Endodermal cell (in vitro differentiated cells): ENCODE measurements around the gene P2RY8. TPM values are rescaled to one million over a fixed set of nuclear protein-coding genes. Genes with fewer than 3 reads are reported as not detected.
A peak's percentile ranks its signal among the peaks of the same experiment; 100 is the strongest.

Source experiments
- DNase-seq: peaks from one replicate; pipeline ENCODE4 v3.0.0-alpha.2; 2017
- H3K27ac ChIP-seq: 2 replicates; pipeline ENCODE4 v1.5.1; 2013; ENCODE audit warnings: mild to moderate bottlenecking, low read depth, low read length, moderate library complexity
- H3K27me3 ChIP-seq: 2 replicates; pipeline ENCODE4 v1.6.1; 2013; ENCODE audit warnings: mild to moderate bottlenecking, low read length, moderate library complexity; ENCODE audit not compliant: insufficient read depth, control insufficient read depth, poor library complexity, severe bottlenecking
- H3K36me3 ChIP-seq: 2 replicates; pipeline ENCODE4 v1.7.0; 2013; ENCODE audit warnings: mild to moderate bottlenecking, low read length, moderate library complexity; ENCODE audit not compliant: control insufficient read depth, insufficient read depth
- H3K4me1 ChIP-seq: one replicate; pipeline ENCODE4 v1.7.0; 2013; ENCODE audit warnings: low read length; ENCODE audit not compliant: control insufficient read depth, insufficient read depth
- H3K4me3 ChIP-seq: 2 replicates; pipeline ENCODE4 v1.5.1; 2013; ENCODE audit warnings: mild to moderate bottlenecking, low read length, moderate library complexity
- H3K9ac ChIP-seq: 2 replicates; pipeline ENCODE4 v1.6.1; 2013; ENCODE audit warnings: mild to moderate bottlenecking, low read length, moderate library complexity; ENCODE audit not compliant: poor library complexity, severe bottlenecking; ENCODE audit errors: extremely low read depth
- H3K9me3 ChIP-seq: 2 replicates; pipeline ENCODE4 v1.6.1; 2013; ENCODE audit warnings: mild to moderate bottlenecking, low read length, moderate library complexity; ENCODE audit not compliant: control insufficient read depth
- H3K27ac Mint-ChIP-seq: 2 replicates; pipeline ENCODE4 v1.8.0; 2020; ENCODE audit warnings: mixed read lengths
- H3K27me3 Mint-ChIP-seq: 2 replicates; pipeline ENCODE4 v1.8.0; 2021; ENCODE audit warnings: mild to moderate bottlenecking, mixed read lengths; ENCODE audit not compliant: insufficient read depth
- H3K36me3 Mint-ChIP-seq: 2 replicates; pipeline ENCODE4 v1.8.0; 2020; ENCODE audit warnings: low read depth, mixed read lengths
- H3K4me1 Mint-ChIP-seq: 2 replicates; pipeline ENCODE4 v1.8.0; 2020; ENCODE audit warnings: mixed read lengths
- H3K4me3 Mint-ChIP-seq: 2 replicates; pipeline ENCODE4 v1.8.0; 2020; ENCODE audit warnings: mild to moderate bottlenecking, moderate library complexity, mixed read lengths
- H3K9me3 Mint-ChIP-seq: 2 replicates; pipeline ENCODE4 v1.8.0; 2020; ENCODE audit warnings: mild to moderate bottlenecking, mixed read lengths
- WGBS, 2 experiments: methylation state at CpG; one replicate each; pipeline versions ENCODE4 v1.1.5 to v1.1.7; 2013; ENCODE audit warnings: missing lambda C conversion rate in 2 of 2, mixed read lengths in 1 of 2; ENCODE audit not compliant: insufficient coverage in 1 of 2, insufficient read length in 1 of 2; 5-methylcytosine and 5-hydroxymethylcytosine counted together
- long read RNA-seq, 4 experiments: library from polyadenylated mRNA in 2 of 4; library from RNA in 1 of 4; library from capped mRNA in 1 of 4; stranded (forward) in 3 of 4; unstranded in 1 of 4; transcript quantifications; one replicate each; pipeline ENCODE4 v2.0.0, GENCODE V29; 2020 to 2021; ENCODE audit warnings: inconsistent platforms in 1 of 4
- polyA plus RNA-seq, 2 experiments: library from polyadenylated mRNA; stranded (reverse); fragments of 50-300 nt; gene quantifications; one replicate each; pipeline ENCODE4 v1.2.3, GENCODE V29; 2013
- total RNA-seq, 2 donors: library from RNA; stranded (reverse); fragmentation: NEBNext Ultra II Directional in 1 of 2; extraction: Animal tissue kit (Norgen Biotek cat#: 25700) in 1 of 2; gene quantifications; 2 replicates in 1 of 2; 3 replicates in 1 of 2; pipeline ENCODE4 v1.2.1, GENCODE V29; 2021
- TF ChIP-seq, protein P1 (sequence below): fragments of 200-600 bp; sonication (generic); conservative IDR thresholded peaks from 2 replicates; pipeline ENCODE4 v1.5.0; 2021; ENCODE audit warnings: antibody characterized with exemption, mild to moderate bottlenecking

The P2RY8 gene, protein sequence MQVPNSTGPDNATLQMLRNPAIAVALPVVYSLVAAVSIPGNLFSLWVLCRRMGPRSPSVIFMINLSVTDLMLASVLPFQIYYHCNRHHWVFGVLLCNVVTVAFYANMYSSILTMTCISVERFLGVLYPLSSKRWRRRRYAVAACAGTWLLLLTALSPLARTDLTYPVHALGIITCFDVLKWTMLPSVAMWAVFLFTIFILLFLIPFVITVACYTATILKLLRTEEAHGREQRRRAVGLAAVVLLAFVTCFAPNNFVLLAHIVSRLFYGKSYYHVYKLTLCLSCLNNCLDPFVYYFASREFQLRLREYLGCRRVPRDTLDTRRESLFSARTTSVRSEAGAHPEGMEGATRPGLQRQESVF
- total RNA-seq = not detected
- polyA plus RNA-seq (2013, experiment 1 of 2) = 0.07 TPM
- 0.04 TPM for polyA plus RNA-seq (2013, experiment 2 of 2)
- long read RNA-seq, experiment 1 = 0 reads
- long read RNA-seq, experiment 2 = 0 reads
- long read RNA-seq, experiment 3 = 0 reads
- long read RNA-seq, experiment 4 = 0 reads

GRCh38 chrX:1537031-1537715, at the start of gene P2RY8:
P2RY8 (minus strand) TSS chrX:1537185; CDS start chrX:1466558, 70,627 bp downstream.
- H3K27me3 ChIP-seq = no peaks in the 10 kb centered on the region
- no peak within 1 kb of the TSS for H3K27ac ChIP-seq
- WGBS, 2 experiments = 92 to 97% methylated on average over 17 to 27 of the region's 27 CpGs
- Mint-ChIP-seq H3K27ac (no peak within 1 kb of the TSS), H3K4me1 (no peaks in the 10 kb centered on the region), H3K9me3 (peaks cover under 1% of the 10 kb centered on the region), H3K36me3 (no peaks in the 10 kb centered on the region), H3K4me3 (no peak within 1 kb of the TSS), H3K27me3 (no peaks in the 10 kb centered on the region)
- H3K4me1 ChIP-seq = no peaks in the 10 kb centered on the region
- no peak within 1 kb of the TSS for H3K4me3 ChIP-seq
- no peaks in the 10 kb centered on the region for H3K9me3 ChIP-seq
- no peak for DNase-seq
- TF ChIP-seq, protein P1, sequence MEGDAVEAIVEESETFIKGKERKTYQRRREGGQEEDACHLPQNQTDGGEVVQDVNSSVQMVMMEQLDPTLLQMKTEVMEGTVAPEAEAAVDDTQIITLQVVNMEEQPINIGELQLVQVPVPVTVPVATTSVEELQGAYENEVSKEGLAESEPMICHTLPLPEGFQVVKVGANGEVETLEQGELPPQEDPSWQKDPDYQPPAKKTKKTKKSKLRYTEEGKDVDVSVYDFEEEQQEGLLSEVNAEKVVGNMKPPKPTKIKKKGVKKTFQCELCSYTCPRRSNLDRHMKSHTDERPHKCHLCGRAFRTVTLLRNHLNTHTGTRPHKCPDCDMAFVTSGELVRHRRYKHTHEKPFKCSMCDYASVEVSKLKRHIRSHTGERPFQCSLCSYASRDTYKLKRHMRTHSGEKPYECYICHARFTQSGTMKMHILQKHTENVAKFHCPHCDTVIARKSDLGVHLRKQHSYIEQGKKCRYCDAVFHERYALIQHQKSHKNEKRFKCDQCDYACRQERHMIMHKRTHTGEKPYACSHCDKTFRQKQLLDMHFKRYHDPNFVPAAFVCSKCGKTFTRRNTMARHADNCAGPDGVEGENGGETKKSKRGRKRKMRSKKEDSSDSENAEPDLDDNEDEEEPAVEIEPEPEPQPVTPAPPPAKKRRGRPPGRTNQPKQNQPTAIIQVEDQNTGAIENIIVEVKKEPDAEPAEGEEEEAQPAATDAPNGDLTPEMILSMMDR = no peak
- no peaks in the 10 kb centered on the region for H3K36me3 ChIP-seq
- H3K9ac ChIP-seq = no peak within 1 kb of the TSS

DNA sequence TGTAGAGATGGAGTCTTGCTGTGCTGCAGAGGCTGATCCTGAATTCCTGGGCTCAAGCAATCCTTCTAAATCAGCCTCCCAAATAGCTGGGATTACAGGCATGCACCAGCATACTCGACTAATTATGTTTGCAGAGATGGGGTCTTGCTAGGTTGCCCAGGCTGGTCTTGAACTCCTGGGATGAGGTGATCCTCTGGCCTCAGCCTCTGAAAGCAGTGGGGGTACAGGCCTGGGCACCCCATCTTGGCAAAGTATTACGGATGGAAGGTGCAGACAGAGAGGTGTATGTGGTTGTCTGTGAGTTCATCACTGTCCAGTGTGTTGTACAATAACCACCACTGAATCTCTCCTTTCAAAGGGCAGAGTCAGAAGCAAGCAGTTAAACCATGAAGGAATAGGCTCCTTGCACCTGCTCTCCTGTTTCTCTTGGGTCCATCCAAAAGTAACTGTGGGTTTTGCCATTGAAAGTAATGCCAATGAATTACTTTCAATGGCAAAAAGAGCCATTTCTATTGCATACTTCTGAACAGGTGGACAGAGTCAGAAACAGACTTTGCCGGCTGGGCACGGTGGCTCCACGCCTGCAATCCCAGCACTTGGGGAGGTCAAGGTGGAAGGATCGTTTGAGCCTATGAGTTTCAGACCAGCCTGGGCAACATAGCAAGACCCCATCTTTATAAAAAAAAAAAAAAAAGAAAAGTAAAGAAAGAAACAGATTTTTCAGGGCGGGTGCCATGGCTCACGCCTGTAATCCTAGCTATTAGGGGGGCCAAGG, 47.4 kb upstream of the P2RY8 start:
- H3K27me3 Mint-ChIP-seq = no peaks in the 10 kb centered on the region
- no peaks in the 10 kb centered on the region for H3K36me3 Mint-ChIP-seq
- Histone ChIP-seq H3K27ac (no peak overlapping the region), H3K9me3 (no peaks in the 10 kb centered on the region), H3K4me3 (no peak overlapping the region), H3K4me1 (no peaks in the 10 kb centered on the region), H3K27me3 (no peaks in the 10 kb centered on the region), H3K9ac (no peak overlapping the region), H3K36me3 (no peaks in the 10 kb centered on the region)
- no peak overlapping the region for H3K27ac Mint-ChIP-seq
- TF ChIP-seq, protein P1 = no peak
- no peaks in the 10 kb centered on the region for H3K4me1 Mint-ChIP-seq
- no peak overlapping the region for H3K4me3 Mint-ChIP-seq
- peaks cover 4% of the 10 kb centered on the region for H3K9me3 Mint-ChIP-seq
- 87 to 95% methylated on average over 4 to 7 of the region's 8 CpGs for WGBS, 2 experiments
- peak; percentile 19 for DNase-seq

- Histone ChIP-seq H3K27me3 (no peaks in the 10 kb centered on the region), H3K4me1 (no peaks in the 10 kb centered on the region), H3K4me3 (no peak overlapping the region), H3K36me3 (no peaks in the 10 kb centered on the region), H3K9me3 (no peaks in the 10 kb centered on the region), H3K9ac (no peak overlapping the region), H3K27ac (no peak overlapping the region)
- Mint-ChIP-seq H3K4me3 (no peak overlapping the region), H3K36me3 (no peaks in the 10 kb centered on the region), H3K27ac (no peak overlapping the region), H3K27me3 (peaks cover 3% of the 10 kb centered on the region), H3K9me3 (peaks cover 4% of the 10 kb centered on the region), H3K4me1 (no peaks in the 10 kb centered on the region)
- TF ChIP-seq, protein P1 = no peak
- peak; percentile 32 for DNase-seq
- 59 to 65% methylated on average over 16 to 27 of the region's 27 CpGs for WGBS, 2 experiments
Observed at GRCh38 chrX:1582686-1583437, 45.9 kb upstream of the P2RY8 start.
